K562 (cell line): ENCODE data around the gene SHLD1. TPM values are rescaled to one million over a fixed set of nuclear protein-coding genes. Genes with fewer than 3 reads are reported as not detected.

Experiments used
- C11orf30 ChIP-seq: fragments of 450-650 bp; IDR thresholded peaks from 2 replicates; pipeline ENCODE4 v1.6.1; 2016; ENCODE audit warnings: low read depth, mild to moderate bottlenecking
- CSDE1 ChIP-seq, 2 experiments: fragments of 450-650 bp; IDR thresholded peaks; 2 replicates each; pipeline ENCODE4 v1.6.1; 2016; ENCODE audit warnings: mild to moderate bottlenecking in 1 of 2
- FOXA3 ChIP-seq, 2 experiments: fragments of 450-650 bp in 1 of 2; sonication (generic) in 1 of 2; formaldehyde crosslinking; IDR thresholded peaks in 1 of 2; conservative IDR thresholded peaks in 1 of 2; 2 replicates each; pipeline versions ENCODE4 v1.4.0 to v1.8.0; 2020 to 2022; ENCODE audit warnings: mild to moderate bottlenecking in 2 of 2, missing genetic modification reagents in 1 of 2
- L3MBTL2 ChIP-seq: fragments of 450-650 bp; IDR thresholded peaks from 2 replicates; pipeline ENCODE4 v1.6.1; 2016; ENCODE audit warnings: mild to moderate bottlenecking, moderate library complexity
- MCM7 ChIP-seq, 2 experiments: fragments of 450-650 bp; IDR thresholded peaks; 2 replicates each; pipeline ENCODE4 v1.6.1; 2016 to 2018
- POLR2AphosphoS5 ChIP-seq: IDR thresholded peaks from 2 replicates; pipeline ENCODE4 v1.6.1; 2011; ENCODE audit warnings: mild to moderate bottlenecking, low read depth, low read length, moderate library complexity; ENCODE audit not compliant: control insufficient read depth, insufficient read depth
- RBM15 ChIP-seq: fragments of 200-400 bp; formaldehyde crosslinking; IDR thresholded peaks from 2 replicates; pipeline ENCODE4 v1.6.1; 2018; ENCODE audit warnings: mild to moderate bottlenecking, low read length, moderate library complexity; ENCODE audit not compliant: insufficient read depth
- SNAPC5 ChIP-seq: fragments of 250-450 bp; sonication (Bioruptor Pico); IDR thresholded peaks from 2 replicates; pipeline ENCODE4 v1.8.0; 2021; ENCODE audit warnings: moderate library complexity, mild to moderate bottlenecking, inconsistent platforms
- STAT5A ChIP-seq: IDR thresholded peaks from 2 replicates; pipeline ENCODE4 v1.6.1; 2012; ENCODE audit warnings: low read length, inconsistent platforms, borderline replicate concordance
- TCF15 ChIP-seq: fragments of 250-450 bp; sonication (Bioruptor Pico); IDR thresholded peaks from 2 replicates; pipeline ENCODE4 v1.8.0; 2022; ENCODE audit warnings: moderate library complexity, mild to moderate bottlenecking, inconsistent platforms
- TCF3 ChIP-seq: sonication (generic); formaldehyde crosslinking; IDR thresholded peaks from 2 replicates; pipeline ENCODE4 v1.4.0; 2020; ENCODE audit warnings: mild to moderate bottlenecking, missing genetic modification reagents
- TCFL5 ChIP-seq: fragments of 250-450 bp; sonication (Bioruptor Pico); conservative IDR thresholded peaks from 2 replicates; pipeline ENCODE4 v1.6.1; 2021; ENCODE audit warnings: mild to moderate bottlenecking, moderate library complexity, matching md5 sums
- XRCC4 ChIP-seq: IDR thresholded peaks from one replicate; pipeline ENCODE4 v1.6.1; 2011; ENCODE audit not compliant: insufficient read depth, insufficient read length; ENCODE audit errors: extremely low read depth
- ZBTB11 ChIP-seq, 3 experiments: fragments of 200-800 bp in 1 of 3; fragments of 250-450 bp in 1 of 3; fragments of 450-650 bp in 1 of 3; sonication (Bioruptor Pico) in 1 of 3; sonication (Bioruptor generic) in 1 of 3; formaldehyde crosslinking in 1 of 3; IDR thresholded peaks; 2 replicates each; pipeline versions ENCODE4 v1.6.1 to v1.8.0; 2016 to 2022; ENCODE audit warnings: mild to moderate bottlenecking in 2 of 3, missing genetic modification characterization in 2 of 3, missing compliant biosample characterization in 1 of 3, moderate library complexity in 1 of 3
- ZBTB7A ChIP-seq: IDR thresholded peaks from 2 replicates; pipeline ENCODE4 v1.6.1; 2011; ENCODE audit warnings: low read depth, mild to moderate bottlenecking, low read length, moderate library complexity, borderline replicate concordance; ENCODE audit not compliant: control insufficient read depth
- ZC3H4 ChIP-seq: sonication (generic); formaldehyde crosslinking; IDR thresholded peaks from 2 replicates; pipeline ENCODE4 v1.9.0; 2021; ENCODE audit warnings: missing genetic modification reagents, borderline replicate concordance
- ZHX1 ChIP-seq: fragments of 150-350 bp; conservative IDR thresholded peaks from 2 replicates; pipeline ENCODE4 v1.6.1; 2014; ENCODE audit warnings: low read length
- ZNF121 ChIP-seq: sonication (generic); formaldehyde crosslinking; conservative IDR thresholded peaks from 2 replicates; pipeline ENCODE4 v1.8.0; 2022; ENCODE audit warnings: missing genetic modification reagents
- ZNF511 ChIP-seq: sonication (generic); formaldehyde crosslinking; IDR thresholded peaks from 2 replicates; pipeline ENCODE4 v1.8.0; 2022; ENCODE audit warnings: mild to moderate bottlenecking, missing genetic modification reagents
- ZNF764 ChIP-seq: fragments of 250-450 bp; sonication (Bioruptor Pico); IDR thresholded peaks from 2 replicates; pipeline ENCODE4 v1.4.0; 2020; ENCODE audit warnings: low read depth, mild to moderate bottlenecking, moderate library complexity
- polyA plus RNA-seq, 8 experiments: library from polyadenylated mRNA; depleted of rRNA in 4 of 8; stranded (reverse) in 5 of 8; unstranded in 3 of 8; fragments of >200 nt; fragmentation: Nextera tagmentation in 2 of 8; fragmentation: Illumina TruSeq in 1 of 8; extraction: Ambion mirVana in 2 of 8; extraction: Trizol in 1 of 8; gene quantifications; 2 replicates each; pipeline versions ENCODE4 v1.2.1 to v1.2.3, GENCODE V29; 2011 to 2014; ENCODE audit warnings: inconsistent platforms in 1 of 8, missing spikeins in 1 of 8
- total RNA-seq, 7 experiments: library from RNA; depleted of rRNA in 6 of 7; stranded (reverse); fragments of >200 nt in 6 of 7; fragmentation: Illumina TruSeq in 2 of 7; extraction: Trizol in 2 of 7; gene quantifications; 2 replicates each; pipeline versions ENCODE4 v1.2.1 to v1.2.3, GENCODE V29; 2011 to 2021; ENCODE audit warnings: low replicate concordance in 1 of 7

The SHLD1 gene
- total and polyA plus RNA-seq, 9 of the 15 experiments (the other 6 are each of a cell fraction or from before 2014, with no cell fraction given): 3.7 to 21.6 (median 8.2) TPM

GRCh38 chr20:5749952-5750779 is at the start of gene SHLD1 (continued):
- TF ChIP-seq SNAPC5 (CRISPR knock-in tag) (no peak), POLR2AphosphoS5 (peak; percentile 57; the same call in 1 of the 2 replicates), STAT5A (no peak), MCM7 (IDR thresholded peaks at IDR 0.05) (no peak), TCFL5 (no peak), ZNF121 (CRISPR knock-in tag) (no peak), ZHX1 (no peak), CSDE1 (IDR thresholded peaks at IDR 0.05) (peak in 1 of 2 experiments; percentile 92; a peak in 2 of 4 replicates), XRCC4 (no peak), FOXA3 (CRISPR knock-in tag; conservative IDR thresholded peaks at IDR 0.05 in 1 of 2, IDR thresholded peaks at IDR 0.05 in 1 of 2) (peak in 1 of 2 experiments; percentile 79; a peak in 1 of 4 replicates), ZBTB7A (no peak), ZBTB11 (CRISPR knock-in tag; IDR thresholded peaks at IDR 0.05) (peak in 1 of 3 experiments; percentile 82; a peak in 2 of 6 replicates), C11orf30 (no peak), TCF15 (CRISPR knock-in tag) (no peak), ZNF764 (CRISPR knock-in tag) (no peak), ZNF511 (CRISPR knock-in tag) (no peak), TCF3 (no peak), RBM15 (no peak), ZC3H4 (CRISPR knock-in tag) (no peak), L3MBTL2 (peak; percentile 91)
